Mucosa of descending colon (tissue), 3 donors: ENCODE results near the gene REPS2. TPM values are rescaled to one million over a fixed set of nuclear protein-coding genes. Genes with fewer than 3 reads are reported as not detected.

ENCODE experiments used
- ATAC-seq: fragments of 200-7000 bp; cut with Tn5 transposase; one replicate; pipeline ENCODE4 v1.9.1; 2020; ENCODE audit warnings: mild to moderate bottlenecking, moderate library complexity
- DNase-seq, 3 donors: peaks; one replicate each; pipeline ENCODE4 v3.0.0-alpha.2; 2020
- H3K36me3 ChIP-seq: fragments of 200-600 bp; one replicate; pipeline ENCODE4 v1.8.0; 2021; ENCODE audit warnings: low read depth, mild to moderate bottlenecking
- H3K4me1 ChIP-seq: fragments of 200-600 bp; one replicate; pipeline ENCODE4 v1.8.0; 2021; ENCODE audit warnings: low read depth, mild to moderate bottlenecking
- H3K4me3 ChIP-seq: fragments of 200-600 bp; one replicate; pipeline ENCODE4 v1.8.0; 2021; ENCODE audit warnings: mild to moderate bottlenecking
- H3K9me3 ChIP-seq: fragments of 200-600 bp; one replicate; pipeline ENCODE4 v1.8.0; 2021; ENCODE audit warnings: mild to moderate bottlenecking
- CTCF ChIP-seq: fragments of 200-600 bp; IDR thresholded peaks from one replicate; pipeline ENCODE4 v1.8.0; 2022; ENCODE audit warnings: antibody characterized with exemption, mild to moderate bottlenecking
- intact Hi-C, 2 donors: fragments of 100-400 bp; cut with DNase I in 1 of 2; cut with micrococcal nuclease in 1 of 2; formaldehyde crosslinking; loops; one replicate each; pipeline versions ENCODE4 v1.11.0 to v1.11.1; 2022; cut with DNase I, micrococcal nuclease
- total RNA-seq, 3 donors: library from RNA; stranded (reverse); fragmentation: NEBNext Ultra II Directional in 2 of 3; extraction: Animal tissue kit (Norgen Biotek cat#: 25700) in 2 of 3; gene quantifications; one replicate each; pipeline versions ENCODE4 v1.2.1 to v1.2.4, GENCODE V29; 2021 to 2023
- donor health status: DM: no; HTN: no; CAD: no; lungs with moderate emphysema.
- donor health status: DM: no; HTN: no; CAD: no.
- donor health status: DM: no; HTN: yes; CAD: no.

The REPS2 gene
- total RNA-seq, 3 donors from 2014 or later = 12.7 to 19.6 (median 17.2) TPM

GRCh38 chrX:17030580-17031270 lies 84.3 kb downstream of the REPS2 start:
- DNase-seq (no peak), ATAC-seq (no peak)
- Histone ChIP-seq H3K9me3 (no peaks in the 10 kb centered on the region), H3K4me3 (no peak overlapping the region), H3K36me3 (no peaks in the 10 kb centered on the region), H3K4me1 (no peaks in the 10 kb centered on the region)
- TF ChIP-seq CTCF = no peak
- intact Hi-C loops = loop anchor here in 1 of 2 donors (10.0 kb wide), 1 partner anchor 146 kb away; no protein-coding TSS in a partner anchor

- intact Hi-C loops = loop anchor here in 1 of 2 donors (10.0 kb wide), 1 partner anchor 147 kb away; no protein-coding TSS in a partner anchor
- Histone ChIP-seq H3K36me3 (no peaks in the 10 kb centered on the region), H3K4me1 (no peaks in the 10 kb centered on the region), H3K9me3 (no peaks in the 10 kb centered on the region), H3K4me3 (no peak overlapping the region)
- DNase-seq (no peak), ATAC-seq (no peak)
- TF ChIP-seq CTCF = no peak
Observed at GRCh38 chrX:17031827-17032226, 85.4 kb downstream of the REPS2 start.

- Histone ChIP-seq H3K4me1 (no peaks in the 10 kb centered on the region), H3K36me3 (no peaks in the 10 kb centered on the region), H3K4me3 (no peak overlapping the region), H3K9me3 (no peaks in the 10 kb centered on the region)
- no peak for TF ChIP-seq CTCF
- intact Hi-C loops = loop anchor here in 1 of 2 donors (10.0 kb wide), 1 partner anchor 148 kb away; no protein-coding TSS in a partner anchor
- DNase-seq (no peak), ATAC-seq (no peak)
Observed at GRCh38 chrX:17032351-17032750, 85.9 kb downstream of the REPS2 start.

GRCh38 chrX:17033225-17033624 lies 86.8 kb downstream of the REPS2 start:
- TF ChIP-seq CTCF = no peak
- H3K36me3 ChIP-seq = no peaks in the 10 kb centered on the region
- intact Hi-C loops = loop anchor here in 1 of 2 donors (10.0 kb wide), 1 partner anchor 148 kb away; no protein-coding TSS in a partner anchor
- ATAC-seq (no peak), DNase-seq (no peak)
- H3K4me1 ChIP-seq = no peaks in the 10 kb centered on the region
- H3K9me3 ChIP-seq = no peaks in the 10 kb centered on the region
- no peak overlapping the region for H3K4me3 ChIP-seq

GRCh38 chrX:17035111-17035510 lies 88.7 kb downstream of the REPS2 start:
- intact Hi-C loops = loop anchor here in 1 of 2 donors (10.0 kb wide), 1 partner anchor 150 kb away; no protein-coding TSS in a partner anchor
- ATAC-seq (no peak), DNase-seq (no peak)
- Histone ChIP-seq H3K9me3 (no peaks in the 10 kb centered on the region), H3K36me3 (no peaks in the 10 kb centered on the region), H3K4me3 (no peak overlapping the region), H3K4me1 (no peaks in the 10 kb centered on the region)
- TF ChIP-seq CTCF = no peak
